GM19043 (cell line): ENCODE data around the gene HOXB5.

Experiments used
- ATAC-seq: cut with Tn5 transposase; IDR thresholded peaks from one replicate; pipeline ENCODE4 v1.9.1; 2021; ENCODE audit warnings: low read depth; ENCODE audit not compliant: unreplicated experiment

Gene HOXB5

DNA sequence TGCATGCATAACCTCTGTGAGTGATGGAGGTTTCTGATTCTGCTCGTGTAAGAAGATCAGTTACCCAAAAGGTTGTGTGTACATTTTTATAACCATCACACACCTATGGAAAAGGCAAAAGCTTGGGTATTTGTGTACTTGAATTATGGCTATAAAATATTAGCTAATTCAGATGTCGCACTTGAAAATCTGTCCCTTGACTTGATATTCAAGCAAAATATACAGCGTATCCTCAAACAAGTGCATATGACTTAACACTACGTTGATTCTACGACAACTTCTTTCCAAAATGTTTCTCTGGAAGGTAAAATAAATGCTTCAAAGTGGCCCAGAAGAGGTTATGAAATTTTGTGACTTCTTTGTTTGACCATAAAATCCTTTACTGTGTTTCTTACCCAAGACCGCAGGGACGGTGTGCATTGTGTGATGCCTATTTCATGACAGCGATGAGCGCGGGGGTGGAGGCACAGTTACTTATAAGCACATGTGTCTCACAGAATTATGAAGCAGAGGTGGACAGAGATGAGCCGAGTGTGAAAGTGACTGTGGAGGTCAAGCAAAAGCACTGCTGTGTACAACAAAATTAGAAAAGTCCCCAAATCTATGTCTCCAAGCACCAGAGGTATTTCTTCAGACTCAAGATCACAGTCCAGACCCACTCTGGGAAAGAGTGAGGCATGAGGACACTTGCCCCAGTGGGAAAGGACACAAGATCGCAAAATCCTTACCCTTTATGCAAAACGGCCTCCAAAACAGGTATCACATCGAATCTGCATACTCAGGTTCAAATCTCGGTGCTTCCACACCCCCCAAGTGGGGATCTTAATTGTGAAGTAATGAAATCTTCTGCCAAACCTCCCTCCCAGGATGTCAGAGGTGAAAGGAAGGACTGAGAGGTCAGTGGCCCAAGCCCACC lies 36.7 kb upstream of the HOXB5 start:
- no peak for ATAC-seq

DNA sequence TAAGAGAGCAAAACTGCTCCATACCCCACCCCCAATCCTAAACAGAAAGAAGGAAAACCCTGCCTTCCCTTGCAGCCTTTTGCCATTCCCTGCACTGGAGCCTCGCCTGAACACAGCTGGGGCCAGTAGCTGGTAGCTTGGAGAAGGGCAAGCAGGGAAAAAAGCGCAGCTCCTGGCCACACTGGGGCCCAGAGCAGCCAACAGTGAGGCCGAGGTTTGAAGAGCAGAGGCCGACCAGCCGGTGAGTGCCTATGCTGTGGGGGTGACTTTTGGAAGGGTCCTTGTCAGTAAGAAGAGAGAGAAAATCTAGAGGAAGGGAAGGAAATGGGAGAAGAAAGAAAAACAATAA lies 35.8 kb upstream of the HOXB5 start:
- ATAC-seq = no peak

DNA sequence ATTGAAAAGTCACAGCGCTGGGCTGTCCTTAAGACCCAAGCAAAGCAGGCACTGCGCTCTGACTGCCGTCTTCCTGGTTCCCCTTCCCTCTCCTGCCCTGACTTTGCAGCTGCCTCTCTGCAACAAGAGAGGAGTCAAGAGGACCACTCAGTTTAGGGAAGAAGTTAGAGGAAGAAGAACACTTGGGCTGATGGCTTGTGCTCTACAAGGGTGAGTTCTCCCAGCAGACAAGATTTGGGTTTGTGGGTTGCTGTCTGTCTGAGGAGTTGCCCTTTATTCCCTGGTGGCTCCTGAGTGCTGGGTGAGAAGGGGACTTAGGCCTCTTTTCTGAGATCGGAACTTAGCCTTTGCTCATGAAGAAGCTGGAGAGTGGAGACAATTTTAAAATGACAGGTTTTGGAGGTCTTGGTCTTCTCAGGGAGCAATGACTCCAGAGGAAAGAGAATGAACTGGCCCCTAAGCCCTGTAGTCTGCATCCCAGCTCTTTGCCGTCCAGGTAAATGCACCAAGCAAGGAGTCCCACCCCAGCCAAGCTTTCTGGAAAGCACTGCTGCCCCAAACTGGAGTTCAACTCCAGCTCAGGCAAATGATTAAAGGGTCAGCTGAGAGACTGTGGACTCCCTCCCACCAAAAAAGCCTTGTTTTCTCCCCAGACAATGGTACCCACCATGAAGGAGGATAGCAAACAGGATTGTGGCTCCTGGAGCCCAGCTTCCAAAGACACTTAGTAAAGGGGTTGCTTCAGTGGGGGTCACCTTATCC lies 35.3 kb upstream of the HOXB5 start:
- no peak for ATAC-seq

DNA sequence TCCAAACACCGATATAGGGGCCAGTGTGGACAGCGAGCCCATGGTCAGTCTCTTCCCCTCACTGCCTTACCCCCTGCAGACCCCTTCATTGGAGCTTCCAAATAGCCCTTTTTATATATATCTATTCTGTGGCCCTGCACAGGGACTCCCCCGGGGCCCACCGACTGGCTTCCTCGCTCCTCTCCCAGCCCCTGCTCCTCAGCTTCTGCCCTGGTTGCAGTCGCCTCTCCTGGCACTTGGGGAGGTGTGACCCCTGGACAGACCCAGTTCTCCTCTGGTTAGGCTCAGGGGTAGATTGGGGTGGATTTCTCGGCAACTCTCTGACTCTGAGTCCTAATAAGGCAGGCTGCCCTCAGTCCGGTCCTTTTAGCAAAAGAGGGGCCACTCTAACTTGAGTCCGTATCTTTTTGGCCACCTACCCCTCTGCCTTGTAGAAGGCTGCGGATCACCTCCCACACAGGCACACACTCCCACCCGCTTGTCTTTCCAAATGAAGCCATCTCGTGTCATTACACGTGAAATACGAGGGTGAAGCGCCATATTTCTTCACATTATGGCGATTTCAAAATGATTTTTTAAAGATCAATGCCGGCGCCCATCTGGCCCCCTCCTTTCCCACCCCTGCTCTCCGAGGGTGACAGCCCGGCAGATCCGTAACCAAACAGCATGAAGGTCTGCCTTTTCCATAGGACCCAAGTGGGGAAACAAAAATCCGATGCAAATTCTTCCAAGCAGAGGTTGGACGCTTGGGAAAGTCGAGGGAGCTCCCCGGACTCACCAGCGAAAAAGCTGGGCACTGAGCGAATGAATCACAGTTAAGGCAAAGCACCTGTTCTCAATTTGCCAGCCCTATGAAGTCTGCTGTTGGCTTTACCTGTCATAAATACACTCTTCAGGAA lies 34.3 kb upstream of the HOXB5 start:
- ATAC-seq = no peak

DNA sequence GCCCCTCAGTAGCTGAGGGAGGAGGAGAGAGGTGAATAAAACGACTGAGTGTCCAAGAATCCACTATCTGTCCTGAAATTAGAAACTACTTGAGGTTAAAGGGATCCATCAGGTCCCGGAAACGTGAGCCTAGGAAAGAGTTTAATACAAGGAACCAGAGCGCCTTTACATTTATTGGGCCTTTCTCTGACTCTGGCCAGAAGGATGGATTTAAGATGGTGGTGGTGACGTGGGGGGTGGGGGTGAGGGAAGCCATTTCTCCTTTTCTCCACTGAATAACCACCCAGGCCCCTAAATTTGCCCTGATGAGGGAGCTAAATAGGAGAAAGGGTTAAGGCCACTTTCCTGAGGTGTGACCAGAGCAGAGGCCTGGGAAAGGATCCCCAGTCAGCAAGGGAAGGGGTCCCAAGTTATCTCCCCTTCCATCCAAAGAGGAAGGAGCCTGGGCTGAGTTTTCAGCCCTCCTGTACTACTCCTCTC lies 33.6 kb upstream of the HOXB5 start:
- ATAC-seq = no peak

DNA sequence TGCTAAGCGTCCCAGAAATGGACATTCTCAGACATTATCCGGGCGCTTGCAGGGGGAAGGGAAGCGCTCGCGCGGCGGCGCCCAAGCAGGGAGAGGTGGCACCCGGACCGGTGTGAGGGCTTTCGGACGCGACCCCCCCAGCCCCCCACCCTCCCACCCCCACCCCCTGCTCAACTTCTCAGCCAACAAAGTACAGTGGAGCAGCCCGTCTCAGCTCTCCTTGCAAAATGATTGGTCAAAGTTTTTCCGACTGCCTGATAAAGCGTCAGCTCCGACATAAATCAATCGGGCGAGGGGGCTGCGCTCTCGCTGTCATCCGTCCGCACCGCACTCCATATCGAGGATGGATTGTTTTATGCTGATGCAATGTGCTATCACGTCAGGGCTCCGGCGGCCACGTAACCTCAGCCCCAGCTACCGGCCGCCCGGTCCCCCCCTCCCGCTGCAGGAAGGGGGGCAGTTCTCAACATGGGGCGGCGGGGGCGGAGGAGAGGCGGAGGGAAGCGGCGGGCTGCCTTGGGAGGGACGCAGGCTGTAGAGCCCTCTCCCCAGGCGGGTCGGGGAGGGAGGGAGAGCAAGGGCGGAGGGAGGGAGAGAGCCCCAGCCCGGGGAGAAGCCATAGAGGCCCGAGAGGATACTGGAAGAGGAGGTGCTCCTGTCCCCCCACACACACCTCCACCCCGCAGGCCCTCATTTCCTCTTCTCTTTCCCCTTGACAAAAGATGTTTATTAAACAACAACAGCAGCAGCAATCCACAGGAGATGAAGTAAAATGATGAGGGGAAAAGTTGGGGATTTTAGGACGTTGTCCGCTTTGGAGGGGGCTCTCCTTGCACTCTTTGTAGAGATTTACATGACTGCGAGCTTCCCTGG lies 32.9 kb upstream of the HOXB5 start, which contains the start of gene HOXB9:
Gene HOXB9, minus strand, starts transcription at position 114 of the 873 bp plus-strand sequence. Its CDS starts 89 bp downstream, at position 25.
- ATAC-seq = no peak

DNA sequence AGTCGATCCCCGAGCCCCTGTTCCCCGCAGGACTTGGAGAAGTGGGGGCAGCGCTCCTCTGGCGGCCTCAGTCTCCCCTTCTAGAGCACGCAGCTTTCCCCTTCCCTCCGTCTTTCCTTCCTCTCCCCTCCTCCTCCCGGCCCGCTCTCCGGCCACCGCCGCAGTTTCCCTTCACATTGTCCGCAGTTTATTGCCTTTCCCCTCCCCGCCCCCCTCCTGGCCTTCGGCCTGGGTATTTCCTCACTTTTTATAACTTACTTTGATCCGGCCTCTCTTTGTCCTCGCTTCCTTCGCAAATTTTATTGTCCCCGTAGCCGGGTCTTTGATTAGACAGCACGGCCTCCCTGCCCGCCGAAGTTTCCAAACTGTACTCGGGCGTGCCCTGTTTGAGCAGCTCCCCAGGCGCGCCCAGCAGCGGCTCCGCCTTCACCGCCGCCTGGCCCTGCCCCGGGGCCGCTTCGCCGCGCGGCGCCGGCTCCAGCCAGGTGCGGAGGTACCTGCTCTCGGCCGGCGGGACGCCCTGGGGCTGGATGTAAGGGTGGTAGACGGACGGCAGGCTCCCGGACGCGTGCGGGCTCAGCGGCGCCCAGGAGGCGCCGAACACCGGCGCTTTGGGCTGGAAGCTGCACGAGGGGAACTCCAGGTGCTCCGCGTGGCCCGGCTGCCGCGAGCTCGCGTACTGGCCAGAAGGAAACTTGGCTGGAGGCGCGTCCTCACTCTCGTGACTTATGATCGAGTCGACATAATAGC lies 32.1 kb upstream of the HOXB5 start:
- ATAC-seq = no peak

DNA sequence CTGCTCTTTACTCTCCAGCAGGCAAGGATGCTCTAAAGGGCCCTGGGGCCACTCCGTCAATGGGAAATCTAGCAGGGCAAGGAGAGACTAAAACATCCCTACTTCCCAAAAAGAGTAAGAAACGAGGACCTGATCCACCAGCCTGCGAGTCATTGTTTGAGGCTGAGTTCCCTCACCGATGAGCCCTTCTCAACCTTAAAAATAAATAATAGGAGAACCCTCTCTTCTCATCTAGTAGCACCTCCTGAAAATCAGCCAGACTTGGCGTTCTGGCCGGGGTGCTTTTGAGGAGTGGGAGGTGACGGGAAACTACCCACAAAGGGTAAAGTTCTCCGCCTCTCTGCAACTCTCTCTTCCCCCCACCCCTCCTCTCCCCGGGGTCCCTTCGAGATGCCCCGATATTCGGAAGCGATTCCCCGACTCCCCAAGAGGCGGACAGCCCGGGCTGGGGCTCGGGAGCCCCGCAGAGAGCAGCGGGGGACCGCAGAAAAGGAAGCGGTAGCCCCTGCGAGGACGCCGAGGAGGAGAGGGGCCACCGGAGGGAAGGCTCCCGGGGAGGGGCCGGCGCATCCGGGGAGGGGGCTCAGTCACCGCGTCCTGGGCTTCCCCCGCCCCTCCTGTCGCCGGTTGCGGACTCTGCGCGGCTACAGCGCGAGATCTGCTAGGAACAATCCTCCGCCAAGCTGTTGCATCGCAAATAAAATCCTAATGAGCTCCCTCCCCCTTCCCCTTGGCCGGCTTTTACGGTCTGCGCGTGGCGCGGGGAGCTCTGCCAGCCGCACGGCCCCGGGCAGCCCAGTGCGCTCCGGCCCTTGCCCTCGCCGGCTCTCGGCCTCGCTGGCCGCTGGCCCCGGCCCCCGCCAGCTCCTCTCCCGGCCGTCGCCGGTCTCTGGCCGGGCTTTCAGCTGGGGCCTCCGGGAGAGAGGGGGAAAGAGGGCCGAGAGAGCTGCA lies 31.2 kb upstream of the HOXB5 start:
- ATAC-seq = no peak

DNA sequence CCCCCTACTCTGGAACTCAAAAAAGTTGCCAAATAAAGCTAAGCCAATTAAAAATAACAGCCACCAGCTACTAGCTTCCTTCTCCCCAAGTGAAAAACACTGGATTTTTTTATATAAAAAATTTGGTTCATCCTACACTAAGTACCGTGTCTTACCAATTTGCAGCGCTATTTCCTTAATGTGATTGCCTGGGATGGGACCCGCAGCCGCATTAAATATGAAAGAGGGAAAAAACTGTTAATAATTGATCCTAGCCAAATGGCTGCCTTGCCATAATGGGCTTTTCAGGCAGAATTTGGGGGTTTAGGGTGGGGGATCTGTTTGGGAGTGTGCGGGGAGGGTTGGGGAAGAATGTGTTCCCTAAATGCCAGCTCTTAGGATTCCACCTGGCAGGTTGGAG lies 30.5 kb upstream of the HOXB5 start:
- no peak for ATAC-seq

DNA sequence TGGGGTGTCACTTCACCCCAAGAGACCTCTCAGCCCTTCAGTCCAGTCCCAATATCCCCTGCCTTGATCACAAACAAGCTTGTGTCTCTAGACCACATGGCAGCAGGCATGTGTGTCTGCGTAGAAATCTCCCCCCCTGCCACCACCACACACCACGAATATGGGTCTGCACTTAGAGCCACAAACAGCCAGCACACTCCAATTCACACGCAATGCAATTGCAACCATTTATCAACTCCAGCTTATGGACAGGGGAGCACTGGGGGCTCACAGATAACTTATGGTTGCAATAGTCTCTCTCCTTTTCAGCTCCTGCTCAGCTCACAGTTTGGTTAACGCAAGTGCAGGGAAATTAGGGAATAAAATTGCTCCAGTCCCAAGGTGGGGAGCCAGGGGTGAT lies 30.0 kb upstream of the HOXB5 start:
- no peak for ATAC-seq

DNA sequence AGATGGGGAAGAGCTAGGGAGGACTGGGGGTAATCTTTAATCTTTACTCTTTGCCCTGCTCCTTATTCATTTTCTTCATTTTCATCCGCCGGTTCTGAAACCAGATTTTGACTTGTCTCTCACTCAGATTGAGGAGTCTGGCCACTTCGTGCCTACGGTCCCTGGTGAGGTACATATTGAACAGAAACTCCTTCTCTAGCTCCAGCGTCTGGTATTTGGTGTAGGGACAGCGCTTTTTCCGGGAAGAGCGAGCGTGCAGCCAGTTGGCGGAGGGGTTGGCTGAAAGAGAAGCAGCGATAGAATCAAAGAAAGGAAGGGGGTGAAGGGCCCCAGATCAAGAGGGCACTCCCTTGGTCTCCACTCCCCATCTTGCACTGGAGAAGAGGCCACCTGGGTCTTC lies 29.3 kb upstream of the HOXB5 start:
- no peak for ATAC-seq

DNA sequence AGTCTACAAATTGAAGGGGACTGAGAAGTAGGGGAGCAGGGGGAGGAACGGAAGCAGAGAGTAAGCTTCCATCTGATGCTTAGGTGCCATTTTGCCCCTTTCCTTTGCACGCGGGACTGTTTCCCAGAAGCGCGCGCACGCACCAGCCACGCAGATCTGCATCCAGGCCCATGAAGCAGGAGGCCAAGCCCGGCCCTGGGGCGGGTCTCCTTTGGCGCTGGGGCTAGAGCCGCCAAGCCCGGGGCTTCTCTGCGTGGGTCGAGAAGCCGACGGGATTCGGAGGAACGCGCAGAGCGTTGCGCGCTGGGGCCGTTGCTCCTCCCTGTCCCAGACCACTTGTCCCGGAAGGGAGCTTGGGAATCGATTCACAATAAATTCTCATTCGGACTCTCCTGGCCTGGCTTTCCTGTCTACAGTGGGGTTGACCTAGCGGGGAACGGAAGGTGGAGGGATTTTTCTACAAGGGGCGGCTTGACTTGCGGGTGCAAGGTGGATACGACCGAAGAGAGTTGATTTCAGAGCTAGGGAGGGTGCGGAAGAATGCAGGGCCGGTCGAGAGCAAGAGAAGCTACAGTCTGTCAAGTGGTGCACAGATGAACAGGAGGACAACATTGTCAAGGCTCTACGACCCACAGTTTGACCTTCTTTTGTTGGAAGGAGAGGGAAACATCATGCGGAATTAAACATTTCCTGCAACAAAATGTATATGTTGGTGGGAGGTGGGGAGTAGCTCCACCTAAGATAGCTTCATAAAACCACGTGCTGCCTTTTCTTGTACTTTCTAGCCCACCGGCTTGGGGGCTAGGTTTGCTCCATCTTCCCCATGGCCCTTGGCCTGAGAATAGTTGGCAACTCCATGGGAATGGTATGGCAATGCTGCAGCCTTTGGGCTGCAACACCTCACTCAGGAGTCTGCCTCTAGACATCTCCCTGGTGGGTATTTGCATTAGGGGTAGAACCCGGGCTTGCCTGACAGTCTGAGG lies 28.1 kb upstream of the HOXB5 start:
- ATAC-seq = no peak

DNA sequence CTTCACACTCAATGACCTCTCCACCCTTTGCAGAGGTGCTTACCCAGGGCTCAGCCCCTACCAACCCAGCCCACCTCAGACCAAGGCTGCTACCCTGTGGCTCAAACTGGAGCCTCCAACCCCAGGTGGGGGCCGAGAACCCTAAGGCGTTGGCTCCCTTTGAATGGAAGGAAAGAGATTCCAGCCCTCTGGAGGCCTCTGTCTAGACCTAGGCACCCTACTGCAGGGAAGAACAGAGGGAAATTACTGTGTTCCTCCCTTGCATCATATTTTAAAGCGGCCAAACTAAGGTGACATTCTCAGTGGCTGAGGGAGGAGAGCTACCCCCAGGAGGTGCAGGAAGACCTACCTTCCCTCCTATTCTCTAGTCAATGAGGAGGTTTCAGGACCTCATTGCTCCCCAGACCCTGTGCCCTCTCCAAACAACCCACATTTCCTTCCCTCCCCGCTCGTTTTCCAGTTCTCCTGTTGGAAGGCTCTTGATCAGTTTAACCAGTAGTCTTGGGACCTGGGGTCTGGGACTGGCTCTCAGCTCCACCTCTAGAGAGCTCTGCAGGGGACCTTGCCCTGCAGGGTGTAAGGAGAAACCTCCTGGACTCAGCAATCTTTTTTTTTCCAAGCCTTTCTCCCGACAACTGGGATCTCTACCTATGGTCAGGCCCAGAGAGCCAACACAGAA lies 27.0 kb upstream of the HOXB5 start:
- no peak for ATAC-seq

DNA sequence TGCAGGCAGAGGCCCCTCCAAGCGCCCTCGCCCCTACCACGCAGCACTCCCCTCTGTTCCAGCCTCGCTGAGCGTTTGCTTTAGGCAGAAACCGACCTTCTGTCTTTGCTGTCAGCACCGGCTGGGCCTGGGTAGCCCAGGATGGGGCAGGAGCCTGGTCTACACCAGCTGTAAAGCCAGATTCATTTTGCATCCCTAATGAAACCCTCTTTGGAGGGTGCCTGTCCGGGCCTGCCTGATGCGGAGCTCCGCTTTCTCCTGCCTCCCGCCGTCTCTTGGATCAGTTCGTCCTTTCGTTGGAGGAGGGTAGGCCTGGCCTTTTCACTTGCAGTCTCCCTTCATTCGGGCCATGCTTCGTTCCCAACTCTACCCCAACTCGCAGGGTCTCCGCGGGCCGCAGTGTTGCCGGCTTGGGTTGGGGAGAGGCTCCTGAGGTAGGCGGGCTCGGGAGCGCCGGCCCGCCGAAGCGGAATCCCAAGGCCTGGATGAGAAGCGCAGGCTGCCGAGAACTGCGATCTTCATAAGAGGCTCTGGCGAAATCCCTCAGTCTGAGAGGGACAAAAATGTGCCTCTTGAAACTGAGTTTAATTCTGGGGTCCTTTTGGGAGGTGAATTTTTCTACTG lies 26.4 kb upstream of the HOXB5 start:
- no peak for ATAC-seq

DNA sequence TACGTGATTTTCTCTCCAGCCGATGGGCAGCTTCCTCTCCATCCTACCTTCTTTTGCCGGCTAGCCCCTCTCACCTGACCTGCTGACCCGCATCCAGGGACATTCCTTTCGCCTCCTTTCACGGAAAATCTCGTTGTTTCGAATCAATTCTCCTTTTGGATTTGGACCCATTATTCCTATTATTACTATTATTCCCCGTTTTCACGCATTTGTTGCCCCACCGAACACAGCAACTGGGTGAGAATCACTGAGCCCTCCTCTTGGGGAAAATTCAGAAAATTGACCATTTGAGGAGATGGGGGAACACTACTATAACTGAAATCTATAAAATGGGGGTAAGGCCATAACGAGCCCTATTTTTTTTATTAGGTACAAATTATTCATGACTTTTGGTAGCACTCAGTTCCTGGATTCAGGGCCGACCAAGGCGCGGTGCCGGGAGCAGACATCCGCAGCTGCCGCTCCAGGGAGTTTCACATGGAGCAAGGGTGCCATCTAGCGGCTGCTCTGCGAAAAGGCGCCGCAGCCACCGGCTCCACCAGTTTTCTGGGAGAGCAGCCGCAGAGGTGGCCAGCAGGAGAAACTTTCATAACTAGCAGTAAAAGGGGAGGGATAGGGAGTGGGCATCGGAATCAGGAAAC lies 24.8 kb upstream of the HOXB5 start:
- no peak for ATAC-seq
